CD14-positive monocyte (primary cell): ENCODE measurements around the gene CEBPG. TPM values are rescaled to one million over a fixed set of nuclear protein-coding genes. Genes with fewer than 3 reads are reported as not detected.
A peak's percentile ranks its signal among the peaks of the same experiment; 100 is the strongest.

Source experiments
- DNase-seq, 3 donors: peaks; one replicate each; pipeline ENCODE4 v3.0.0-alpha.2; 2011 to 2022
- H2AFZ ChIP-seq: 2 replicates; pipeline ENCODE4 v1.6.0; 2012; ENCODE audit warnings: mild to moderate bottlenecking, low read depth, low read length, inconsistent platforms; ENCODE audit not compliant: insufficient read depth, poor library complexity, severe bottlenecking
- H3K27ac ChIP-seq, 2 donors: 1 replicate in 1 of 2; 2 replicates in 1 of 2; pipeline ENCODE4 v1.5.1; 2012 to 2013; ENCODE audit warnings: low read length in 2 of 2, control low read depth in 1 of 2, inconsistent platforms in 1 of 2, low read depth in 1 of 2, mild to moderate bottlenecking in 1 of 2
- H3K27me3 ChIP-seq, 2 donors: one replicate each; pipeline versions ENCODE4 v1.6.0 to v1.6.1; 2011 to 2013; ENCODE audit warnings: low read length in 2 of 2; ENCODE audit not compliant: control insufficient read depth in 2 of 2, insufficient read depth in 2 of 2
- H3K36me3 ChIP-seq, 2 donors: replicated peaks in 1 of 2; 1 replicate in 1 of 2; 2 replicates in 1 of 2; pipeline versions ENCODE4 v1.5.1 to v1.6.1; 2012 to 2013; ENCODE audit warnings: low read length in 2 of 2, control low read depth in 1 of 2, inconsistent platforms in 1 of 2, mild to moderate bottlenecking in 1 of 2; ENCODE audit not compliant: insufficient read depth in 2 of 2, control insufficient read depth in 1 of 2
- H3K4me1 ChIP-seq, 2 donors: 1 replicate in 1 of 2; 2 replicates in 1 of 2; pipeline versions ENCODE4 v1.5.1 to v1.6.1; 2012 to 2013; ENCODE audit warnings: low read length in 2 of 2, control low read depth in 1 of 2, inconsistent platforms in 1 of 2, mild to moderate bottlenecking in 1 of 2, moderate library complexity in 1 of 2; ENCODE audit not compliant: insufficient read depth in 2 of 2, control insufficient read depth in 1 of 2
- H3K4me2 ChIP-seq: replicated peaks from 2 replicates; pipeline ENCODE3; 2012; ENCODE audit warnings: low read length, moderate library complexity, mild to moderate bottlenecking; ENCODE audit not compliant: poor library complexity, severe bottlenecking; ENCODE audit errors: extremely low read depth
- H3K4me3 ChIP-seq, 3 experiments: fragments of 200-600 bp in 1 of 3; sonication (generic) in 1 of 3; replicated peaks in 1 of 3; 1 replicate in 2 of 3; 2 replicates in 1 of 3; pipeline ENCODE4 v1.5.1; 2011 to 2013; ENCODE audit warnings: low read length in 3 of 3, mild to moderate bottlenecking in 3 of 3, control low read depth in 2 of 3, low read depth in 2 of 3, inconsistent platforms in 1 of 3, moderate library complexity in 1 of 3
- H3K79me2 ChIP-seq: 2 replicates; pipeline ENCODE4 v1.6.0; 2012; ENCODE audit warnings: mild to moderate bottlenecking, control low read depth, inconsistent platforms, low read length, moderate library complexity; ENCODE audit not compliant: insufficient read depth
- H3K9ac ChIP-seq: 2 replicates; pipeline ENCODE4 v1.6.0; 2017; ENCODE audit warnings: low read length, mild to moderate bottlenecking; ENCODE audit not compliant: insufficient read depth, poor library complexity, severe bottlenecking
- H3K9me3 ChIP-seq, 2 donors: replicated peaks in 1 of 2; 1 replicate in 1 of 2; 2 replicates in 1 of 2; pipeline versions ENCODE4 v1.5.1 to v1.6.1; 2012 to 2013; ENCODE audit warnings: low read length in 2 of 2, control low read depth in 1 of 2; ENCODE audit not compliant: control insufficient read depth in 1 of 2, insufficient read depth in 1 of 2
- H4K20me1 ChIP-seq: 2 replicates; pipeline ENCODE4 v1.6.0; 2012; ENCODE audit warnings: mild to moderate bottlenecking, low read length, control low read depth, moderate library complexity; ENCODE audit not compliant: insufficient read depth
- H3K27ac Mint-ChIP-seq, 7 donors: one replicate each; pipeline ENCODE4 v1.8.0; 2020; ENCODE audit warnings: mild to moderate bottlenecking in 7 of 7, mixed read lengths in 7 of 7, moderate library complexity in 6 of 7, inconsistent platforms in 2 of 7
- H3K27me3 Mint-ChIP-seq, 3 donors: one replicate each; pipeline ENCODE4 v1.8.0; 2021 to 2022; ENCODE audit warnings: low read depth in 3 of 3, mild to moderate bottlenecking in 3 of 3, mixed read lengths in 3 of 3, moderate library complexity in 3 of 3, inconsistent platforms in 1 of 3
- H3K36me3 Mint-ChIP-seq, 2 donors: one replicate each; pipeline ENCODE4 v1.8.0; 2020; ENCODE audit warnings: mixed read lengths in 2 of 2, inconsistent platforms in 1 of 2, mild to moderate bottlenecking in 1 of 2
- H3K4me1 Mint-ChIP-seq: one replicate; pipeline ENCODE4 v1.8.0; 2020; ENCODE audit warnings: mild to moderate bottlenecking, mixed read lengths
- H3K4me3 Mint-ChIP-seq, 2 donors: one replicate each; pipeline ENCODE4 v1.8.0; 2020; ENCODE audit warnings: mild to moderate bottlenecking in 2 of 2, mixed read lengths in 2 of 2, moderate library complexity in 1 of 2
- H3K9me3 Mint-ChIP-seq, 7 donors: one replicate each; pipeline ENCODE4 v1.8.0; 2020 to 2022; ENCODE audit warnings: mixed read lengths in 7 of 7, mild to moderate bottlenecking in 6 of 7, moderate library complexity in 6 of 7, inconsistent platforms in 2 of 7
- WGBS: methylation state at CpG from one replicate; pipeline ENCODE4 v1.1.5; 2013; ENCODE audit warnings: missing lambda C conversion rate; ENCODE audit not compliant: insufficient coverage; 5-methylcytosine and 5-hydroxymethylcytosine counted together
- intact Hi-C, 2 donors: fragments of 100-400 bp; cut with micrococcal nuclease; formaldehyde crosslinking; loops; one replicate each; pipeline versions ENCODE4 v1.15.0 to v1.15.1; 2023
- polyA plus RNA-seq, 3 donors: library from polyadenylated mRNA; depleted of rRNA in 1 of 3; unstranded in 2 of 3; stranded (reverse) in 1 of 3; fragments of 300-500 nt in 2 of 3; fragments of >200 nt in 1 of 3; fragmentation: Illumina TruSeq in 2 of 3; gene quantifications; 1 replicate in 2 of 3; 2 replicates in 1 of 3; pipeline ENCODE4 v1.2.3, GENCODE V29; 2012 to 2021
- TF ChIP-seq, protein P1 (sequence below): fragments of 200-600 bp; IDR thresholded peaks from one replicate; pipeline ENCODE4 v1.8.0; 2022; ENCODE audit warnings: antibody characterized with exemption, mild to moderate bottlenecking

CEBPG gene
- polyA plus RNA-seq, 3 donors: 16.8 to 18.3 (median 17.8) TPM

DNA sequence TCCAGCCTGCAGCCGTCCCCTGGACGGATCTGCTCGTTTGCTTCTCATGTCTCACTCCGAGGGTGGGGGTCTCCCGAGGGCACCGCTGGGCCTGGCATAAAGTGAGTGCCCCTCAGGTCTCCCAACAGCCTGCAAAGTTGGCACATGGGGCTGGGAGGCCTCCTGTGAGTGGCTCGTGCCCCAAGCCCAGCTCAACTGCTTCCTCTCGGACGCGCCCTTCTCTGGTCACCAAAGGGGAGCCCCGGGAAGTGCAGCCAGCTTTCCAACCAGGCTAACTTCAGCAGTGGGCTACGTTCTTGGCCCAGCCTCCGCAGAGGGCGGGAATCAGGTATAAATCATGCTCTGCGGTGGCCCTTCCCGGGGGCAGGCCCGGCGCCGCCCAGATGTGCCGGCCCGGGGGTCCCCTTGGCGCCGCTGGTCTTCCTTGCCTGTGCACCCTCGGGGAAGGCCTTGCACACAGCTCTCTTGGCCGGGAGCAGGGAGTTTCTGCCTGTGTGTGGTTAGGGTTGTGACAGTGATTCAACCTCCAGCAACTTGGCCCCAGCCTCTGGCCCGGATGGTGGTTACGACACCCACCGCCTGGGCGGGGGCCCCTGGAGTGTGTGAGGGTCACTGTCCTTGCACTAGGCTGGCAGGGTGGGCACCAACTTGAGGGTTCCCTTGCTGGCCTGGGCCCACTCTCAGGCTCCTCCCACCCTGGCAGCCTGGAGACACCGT is 20.7 kb downstream of the CEBPG start:
- Histone ChIP-seq H3K4me1 (peaks cover 69 to 71% of the 10 kb centered on the region in 2 donors), H3K27ac (peak overlapping the region; percentile 74 to 90), H3K4me2 (peak overlapping the region; percentile 83), H3K79me2 (peaks cover 51% of the 10 kb centered on the region), H4K20me1 (no peaks in the 10 kb centered on the region), H3K36me3 (no peaks in the 10 kb centered on the region), H3K9ac (peak overlapping the region; percentile 65), H3K9me3 (no peaks in the 10 kb centered on the region), H2AFZ (peak overlapping the region; percentile 79), H3K27me3 (no peaks in the 10 kb centered on the region), H3K4me3 (peak overlapping the region in 2 of 3 experiments; percentile 13 to 69)
- Mint-ChIP-seq H3K27me3 (no peaks in the 10 kb centered on the region), H3K4me1 (peaks cover 66% of the 10 kb centered on the region), H3K36me3 (peaks cover 4% of the 10 kb centered on the region in 2 donors), H3K9me3 (no peaks in the 10 kb centered on the region), H3K4me3 (peak overlapping the region; percentile 74 to 88), H3K27ac (peak overlapping the region; percentile 85 to 98 (median 93))
- WGBS: 4% methylated on average over 25 of the region's 30 CpGs
- TF ChIP-seq, protein P1, sequence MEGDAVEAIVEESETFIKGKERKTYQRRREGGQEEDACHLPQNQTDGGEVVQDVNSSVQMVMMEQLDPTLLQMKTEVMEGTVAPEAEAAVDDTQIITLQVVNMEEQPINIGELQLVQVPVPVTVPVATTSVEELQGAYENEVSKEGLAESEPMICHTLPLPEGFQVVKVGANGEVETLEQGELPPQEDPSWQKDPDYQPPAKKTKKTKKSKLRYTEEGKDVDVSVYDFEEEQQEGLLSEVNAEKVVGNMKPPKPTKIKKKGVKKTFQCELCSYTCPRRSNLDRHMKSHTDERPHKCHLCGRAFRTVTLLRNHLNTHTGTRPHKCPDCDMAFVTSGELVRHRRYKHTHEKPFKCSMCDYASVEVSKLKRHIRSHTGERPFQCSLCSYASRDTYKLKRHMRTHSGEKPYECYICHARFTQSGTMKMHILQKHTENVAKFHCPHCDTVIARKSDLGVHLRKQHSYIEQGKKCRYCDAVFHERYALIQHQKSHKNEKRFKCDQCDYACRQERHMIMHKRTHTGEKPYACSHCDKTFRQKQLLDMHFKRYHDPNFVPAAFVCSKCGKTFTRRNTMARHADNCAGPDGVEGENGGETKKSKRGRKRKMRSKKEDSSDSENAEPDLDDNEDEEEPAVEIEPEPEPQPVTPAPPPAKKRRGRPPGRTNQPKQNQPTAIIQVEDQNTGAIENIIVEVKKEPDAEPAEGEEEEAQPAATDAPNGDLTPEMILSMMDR: no peak
- peak; percentile 64 to 80 (median 70) for DNase-seq
- intact Hi-C loops: no loop called here

DNA sequence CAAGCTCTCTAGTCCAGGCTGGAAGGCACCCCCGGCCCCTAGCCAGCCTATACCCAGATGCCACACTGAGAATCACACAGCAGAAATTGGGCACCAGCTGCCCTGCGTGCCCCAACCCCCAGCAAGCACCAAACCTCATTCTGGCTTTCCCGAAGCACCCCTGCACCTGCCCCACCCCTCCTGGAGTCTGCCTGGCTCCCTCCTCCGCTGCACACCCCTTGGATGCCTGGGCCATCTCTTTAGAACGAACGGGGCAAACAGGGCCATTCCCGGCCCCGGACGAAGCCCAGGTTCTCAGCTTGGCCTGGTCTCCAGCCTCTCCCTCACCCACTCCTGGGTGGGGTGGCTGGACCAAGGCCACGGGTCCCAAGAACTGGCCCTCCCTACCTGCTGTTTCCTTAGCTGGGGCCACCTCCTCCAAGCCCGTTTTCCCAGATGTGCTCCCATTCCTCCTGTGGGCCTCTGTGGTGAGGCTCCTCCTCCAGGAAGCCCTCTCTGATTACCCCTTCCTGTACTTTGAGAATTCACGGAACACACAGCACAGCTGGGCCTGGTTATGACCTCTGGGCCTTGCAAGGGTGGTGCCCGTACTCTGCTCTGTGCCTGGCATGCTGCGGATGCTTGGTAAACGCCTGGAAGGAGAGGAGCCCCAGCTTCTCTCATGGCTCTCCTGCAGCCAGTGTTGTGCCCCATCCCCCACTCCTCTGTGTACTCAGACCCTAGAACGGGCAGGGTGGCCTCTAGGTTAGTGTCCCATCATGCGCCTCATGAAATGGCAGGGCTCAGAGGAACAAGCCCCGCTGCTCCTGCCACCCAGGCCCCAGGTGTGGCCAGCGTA is 21.4 kb downstream of the CEBPG start:
- peaks cover 0 to 4% (median 0%) of the 10 kb centered on the region in 3 donors for H3K27me3 Mint-ChIP-seq
- Histone ChIP-seq H4K20me1 (no peaks in the 10 kb centered on the region), H3K9me3 (no peaks in the 10 kb centered on the region), H3K4me1 (peaks cover 62 to 63% of the 10 kb centered on the region in 2 donors), H3K27ac (peak overlapping the region; percentile 74 to 90), H3K36me3 (no peaks in the 10 kb centered on the region), H3K4me3 (peak overlapping the region in 2 of 3 experiments; percentile 13 to 69), H3K9ac (peak overlapping the region; percentile 65), H3K27me3 (no peaks in the 10 kb centered on the region), H3K79me2 (peaks cover 43% of the 10 kb centered on the region), H2AFZ (peak overlapping the region; percentile 79), H3K4me2 (peak overlapping the region; percentile 83)
- H3K27ac Mint-ChIP-seq: peak overlapping the region; percentile 85 to 98 (median 93)
- intact Hi-C loops: no loop called here
- peak overlapping the region; percentile 74 to 88 for H3K4me3 Mint-ChIP-seq
- 40% methylated on average over 13 of the region's 19 CpGs for WGBS
- no peak for DNase-seq
- H3K9me3 Mint-ChIP-seq: no peaks in the 10 kb centered on the region
- TF ChIP-seq, protein P1: no peak
- H3K4me1 Mint-ChIP-seq: peaks cover 58% of the 10 kb centered on the region
- peaks cover 4 to 5% of the 10 kb centered on the region in 2 donors for H3K36me3 Mint-ChIP-seq
